ENCODE data around the gene DISP3. TPM values are rescaled to one million over a fixed set of nuclear protein-coding genes. Genes with fewer than 3 reads are reported as not detected.

Gene DISP3
- total RNA-seq, 1 experiment from 2014 or later: 2.3 TPM

- Histone ChIP-seq H3K27ac (ENCODE audit: low read depth, low read length) (no peak overlapping the region), H3K79me2 (ENCODE audit: insufficient read depth, low read length) (no peaks in the 10 kb centered on the region), H3K36me3 (ENCODE audit: control insufficient read depth in 1 of 2, insufficient read depth in 2 of 2, low read length in 2 of 2) (no peaks in the 10 kb centered on the region), H3K4me3 (replicated peaks in 1 of 2; ENCODE audit: low read depth in 1 of 2, low read length in 2 of 2) (no peak overlapping the region), H3K4me1 (ENCODE audit: control insufficient read depth in 1 of 2, insufficient read depth in 2 of 2, low read length in 2 of 2) (no peaks in the 10 kb centered on the region), H3K9ac (ENCODE audit: low read length) (no peak overlapping the region), H3K27me3 (ENCODE audit: insufficient read depth, low read length) (peaks cover 12% of the 10 kb centered on the region), H2AFZ (ENCODE audit: low read depth, low read length, poor library complexity, severe bottlenecking) (no peak overlapping the region), H3K9me3 (ENCODE audit: control insufficient read depth in 1 of 2, insufficient read depth in 1 of 2, low read depth in 1 of 2, low read length in 2 of 2) (no peaks in the 10 kb centered on the region), H4K20me1 (ENCODE audit: insufficient read depth) (no peaks in the 10 kb centered on the region), H3K9me2 (ENCODE audit: insufficient read depth) (no peaks in the 10 kb centered on the region), H3K4me2 (ENCODE audit: low read length) (no peak overlapping the region)
- ChIA-PET POLR2A (no interaction called here), RAD21 (ENCODE audit: low non-redundant PET in 1 of 2, low total read pairs in 2 of 2, uncharacterized antibody in 2 of 2, unreplicated experiment in 2 of 2) (no interaction called here), CTCF (no interaction called here)
- intact Hi-C loops (cut with micrococcal nuclease): no loop called here
- TF ChIP-seq ZNF274 (IDR thresholded peaks at IDR 0.05; ENCODE audit: low read depth, low read length) (no peak), EGR1 (IDR thresholded peaks at IDR 0.05; ENCODE audit: low read depth) (no peak), POLR2A (IDR thresholded peaks at IDR 0.05; ENCODE audit: borderline replicate concordance, extremely low read depth, insufficient read depth, insufficient read length) (no peak)
- BruUV-seq (replicated peaks): no TSS peak
- DNase-seq (ENCODE audit: low read depth, low spot score) (no peak), ATAC-seq (no peak)
These were observed 87.3 kb downstream of the DISP3 start for GRCh38 chr1:11566042-11566850.

GRCh38 chr1:11567244-11568065 is 88.5 kb downstream of the DISP3 start:
- Histone ChIP-seq H3K4me2 (ENCODE audit: low read length) (no peak overlapping the region), H4K20me1 (ENCODE audit: insufficient read depth) (no peaks in the 10 kb centered on the region), H3K36me3 (ENCODE audit: control insufficient read depth in 1 of 2, insufficient read depth in 2 of 2, low read length in 2 of 2) (no peaks in the 10 kb centered on the region), H3K27me3 (ENCODE audit: insufficient read depth, low read length) (peaks cover 7% of the 10 kb centered on the region), H3K27ac (ENCODE audit: low read depth, low read length) (no peak overlapping the region), H3K79me2 (ENCODE audit: insufficient read depth, low read length) (no peaks in the 10 kb centered on the region), H3K9me2 (ENCODE audit: insufficient read depth) (no peaks in the 10 kb centered on the region), H2AFZ (ENCODE audit: low read depth, low read length, poor library complexity, severe bottlenecking) (no peak overlapping the region), H3K4me1 (ENCODE audit: control insufficient read depth in 1 of 2, insufficient read depth in 2 of 2, low read length in 2 of 2) (no peaks in the 10 kb centered on the region), H3K9me3 (ENCODE audit: control insufficient read depth in 1 of 2, insufficient read depth in 1 of 2, low read depth in 1 of 2, low read length in 2 of 2) (no peaks in the 10 kb centered on the region), H3K9ac (ENCODE audit: low read length) (no peak overlapping the region), H3K4me3 (replicated peaks in 1 of 2; ENCODE audit: low read depth in 1 of 2, low read length in 2 of 2) (no peak overlapping the region)
- RAD21 ChIA-PET (ENCODE audit: low non-redundant PET in 1 of 2, low total read pairs in 2 of 2, uncharacterized antibody in 2 of 2, unreplicated experiment in 2 of 2): no interaction called here
- DNase-seq (ENCODE audit: low read depth, low spot score) (no peak), ATAC-seq (no peak)
- BruUV-seq (replicated peaks): no TSS peak
- CTCF ChIA-PET: no interaction called here
- intact Hi-C loops (cut with micrococcal nuclease): no loop called here
- POLR2A ChIA-PET: no interaction called here
- no peak for TF ChIP-seq ELF1 (IDR thresholded peaks at IDR 0.05; ENCODE audit: borderline replicate concordance, low read depth)
- no peak for TF ChIP-seq POLR2A (IDR thresholded peaks at IDR 0.05; ENCODE audit: borderline replicate concordance, extremely low read depth, insufficient read depth, insufficient read length)
- TF ChIP-seq ATF3 (IDR thresholded peaks at IDR 0.05): no peak
- no peak for TF ChIP-seq SIN3A (IDR thresholded peaks at IDR 0.05; ENCODE audit: low read depth)
- TF ChIP-seq FOSL1 (IDR thresholded peaks at IDR 0.05; ENCODE audit: low read depth): no peak
- no peak for TF ChIP-seq ZBTB33 (IDR thresholded peaks at IDR 0.05; ENCODE audit: extremely low read depth, insufficient replicate concordance, low read length)
- TF ChIP-seq EGR1 (IDR thresholded peaks at IDR 0.05; ENCODE audit: low read depth): no peak
- no peak for TF ChIP-seq MAX (IDR thresholded peaks at IDR 0.05)
- TF ChIP-seq RAD21 (IDR thresholded peaks at IDR 0.05; ENCODE audit: low read depth): no peak
- no peak for TF ChIP-seq EZH2 (IDR thresholded peaks at IDR 0.05)
- TF ChIP-seq SP1 (IDR thresholded peaks at IDR 0.05; ENCODE audit: low read depth): no peak

All from HCT116 (cell line).